GM04504 (cell line): Measurements from ENCODE around the gene ENPP7.

Source experiments
- DNase-seq: peaks from one replicate; pipeline ENCODE4 v3.0.0-alpha.2; 2012; ENCODE audit warnings: low read depth

The ENPP7 gene

GRCh38 chr17:79791735-79792161 lies 61.0 kb downstream of the ENPP7 start:
- no peak for DNase-seq
